GM20431 (cell line): ENCODE results near the gene TAF10.

Experiments used
- in situ Hi-C: fragments of 300-500 bp; cut with MseI, MboI; formaldehyde crosslinking; loops from one replicate; pipeline ENCODE4 v1.15.0; 2020; ENCODE audit warnings: low sequenced_read_pairs; ENCODE audit not compliant: unreplicated experiment

TAF10 gene

GRCh38 chr11:6612213-6613041 lies at the start of gene TAF10:
TAF10 (minus strand) TSS chr11:6612216; CDS start chr11:6612189, 27 bp downstream.
- in situ Hi-C loops, result no loop called here

- in situ Hi-C loops, result no loop called here
These were observed 48.7 kb upstream of the TAF10 start for GRCh38 chr11:6660712-6661111.

GRCh38 chr11:6658647-6659046 lies 46.6 kb upstream of the TAF10 start:
- in situ Hi-C loops, result no loop called here

- in situ Hi-C loops, result no loop called here
These were observed 45.3 kb upstream of the TAF10 start for GRCh38 chr11:6657346-6657745.

GRCh38 chr11:6656936-6657335 lies 44.9 kb upstream of the TAF10 start:
- in situ Hi-C loops, result no loop called here

- in situ Hi-C loops, result no loop called here
These were observed 44.5 kb upstream of the TAF10 start for GRCh38 chr11:6656584-6656915.

GRCh38 chr11:6655790-6656583 lies 44.0 kb upstream of the TAF10 start, which contains the start of gene DCHS1:
DCHS1 (minus strand) TSS chr11:6655809; CDS start chr11:6641613, 14,196 bp downstream.
- in situ Hi-C loops, result no loop called here

- in situ Hi-C loops, result no loop called here
These were observed 43.2 kb upstream of the TAF10 start for GRCh38 chr11:6655020-6655789.

GRCh38 chr11:6654281-6655019 lies 42.4 kb upstream of the TAF10 start:
- in situ Hi-C loops, result no loop called here

- in situ Hi-C loops, result no loop called here
These were observed 41.6 kb upstream of the TAF10 start for GRCh38 chr11:6653656-6654055.

- in situ Hi-C loops, result no loop called here
These were observed 41.1 kb upstream of the TAF10 start for GRCh38 chr11:6653097-6653496.

GRCh38 chr11:6652182-6652581 lies 40.2 kb upstream of the TAF10 start:
- in situ Hi-C loops, result no loop called here

GRCh38 chr11:6650980-6651379 lies 39.0 kb upstream of the TAF10 start:
- in situ Hi-C loops, result no loop called here

GRCh38 chr11:6650104-6650503 lies 38.1 kb upstream of the TAF10 start:
- in situ Hi-C loops, result no loop called here

- in situ Hi-C loops, result no loop called here
These were observed 36.5 kb upstream of the TAF10 start for GRCh38 chr11:6648501-6648900.

- in situ Hi-C loops, result no loop called here
These were observed 35.8 kb upstream of the TAF10 start for GRCh38 chr11:6647836-6648235.

GRCh38 chr11:6646918-6647679 lies 35.1 kb upstream of the TAF10 start:
- in situ Hi-C loops, result no loop called here

- in situ Hi-C loops, result no loop called here
These were observed 34.5 kb upstream of the TAF10 start for GRCh38 chr11:6646576-6646917.

- in situ Hi-C loops, result no loop called here
These were observed 34.1 kb upstream of the TAF10 start for GRCh38 chr11:6646071-6646470.
